A549 treated with DMSO at 1 μM for 4 hours (cell line): Measurements from ENCODE around the gene TJP1. TPM values are rescaled to one million over a fixed set of nuclear protein-coding genes. Genes with fewer than 3 reads are reported as not detected.

Experiments used
- total RNA-seq: library from RNA; stranded (reverse); fragments of 200-300 nt; extraction: Qiagen RNA extraction; gene quantifications from 5 replicates; pipeline ENCODE4 v1.2.3, GENCODE V29; 2022; ENCODE audit warnings: low read depth

The TJP1 gene
- 62.1 to 83.8 TPM (median 75.9 TPM) in 5 replicates for total RNA-seq

GRCh38 chr15:29822100-29822683 lies at the start of gene TJP1:
TJP1 (minus strand) TSS chr15:29822468; CDS start chr15:29822028, 440 bp downstream.

